Fibroblast of gingiva (primary cell): ENCODE data around the gene MX1.

ENCODE experiments used
- DNase-seq: peaks from one replicate; pipeline ENCODE4 v3.0.0-alpha.2; 2011; ENCODE audit warnings: low read depth

The MX1 gene

GRCh38 chr21:41460578-41461527 lies 34.8 kb downstream of the MX1 start:
- peak; percentile 64 for DNase-seq

GRCh38 chr21:41465176-41465781 lies 39.2 kb downstream of the MX1 start:
- DNase-seq: no peak

- DNase-seq: no peak
Measured at GRCh38 chr21:41466024-41466820, 40.2 kb downstream of the MX1 start.

- no peak for DNase-seq
Measured at GRCh38 chr21:41470054-41470453, 44.0 kb downstream of the MX1 start.

GRCh38 chr21:41472753-41473548 lies 46.9 kb downstream of the MX1 start:
- DNase-seq: no peak

- no peak for DNase-seq
Measured at GRCh38 chr21:41475714-41476420, 49.8 kb downstream of the MX1 start.

- no peak for DNase-seq
Measured at GRCh38 chr21:41477641-41478318, 51.7 kb downstream of the MX1 start.

GRCh38 chr21:41478319-41479177 lies 52.5 kb downstream of the MX1 start:
- DNase-seq: no peak

- DNase-seq: no peak
Measured at GRCh38 chr21:41479686-41480085, 53.6 kb downstream of the MX1 start.

- DNase-seq: no peak
Measured at GRCh38 chr21:41480086-41480690, 54.1 kb downstream of the MX1 start.

GRCh38 chr21:41481191-41481590 lies 55.2 kb downstream of the MX1 start:
- DNase-seq: no peak

- no peak for DNase-seq
Measured at GRCh38 chr21:41482301-41482700, 56.3 kb downstream of the MX1 start.

GRCh38 chr21:41482980-41483379 lies 56.9 kb downstream of the MX1 start:
- DNase-seq: no peak

- DNase-seq: no peak
Measured at GRCh38 chr21:41483415-41483814, 57.4 kb downstream of the MX1 start.

GRCh38 chr21:41483973-41484372 lies 57.9 kb downstream of the MX1 start:
- DNase-seq: no peak

GRCh38 chr21:41487082-41487481 lies 61.0 kb downstream of the MX1 start:
- no peak for DNase-seq

- DNase-seq: no peak
Measured at GRCh38 chr21:41488080-41488479, 62.0 kb downstream of the MX1 start.

GRCh38 chr21:41489329-41489728 lies 63.3 kb downstream of the MX1 start:
- DNase-seq: no peak

- no peak for DNase-seq
Measured at GRCh38 chr21:41490330-41490729, 64.3 kb downstream of the MX1 start.
